HCT116 (cell line): ENCODE results near the gene UBE2Q2.
"Not testable (repeated sequence)": the region's sequence is repeated elsewhere in the genome, so short reads cannot be mapped to it uniquely, and the experiment has no call there.

ENCODE experiments used
- EZH2 ChIP-seq: fragments of 200-600 bp; sonication (generic); IDR thresholded peaks from 2 replicates; pipeline ENCODE4 v1.6.1; 2017; ENCODE audit warnings: antibody characterized with exemption, mixed run types
- EZH2phosphoT487 ChIP-seq: fragments of 200-600 bp; IDR thresholded peaks from 2 replicates; pipeline ENCODE4 v1.6.1; 2018; ENCODE audit warnings: antibody characterized with exemption, borderline replicate concordance
- JUND ChIP-seq: IDR thresholded peaks from 2 replicates; pipeline ENCODE4 v1.6.1; 2012
- POLR2A ChIP-seq: IDR thresholded peaks from 2 replicates; pipeline ENCODE4 v1.7.0; 2011; ENCODE audit warnings: borderline replicate concordance; ENCODE audit not compliant: insufficient read depth, insufficient read length; ENCODE audit errors: extremely low read depth
- TF ChIP-seq, protein P1 (sequence below), 3 experiments: fragments of 200-600 bp in 1 of 3; sonication (generic) in 1 of 3; IDR thresholded peaks in 2 of 3; conservative IDR thresholded peaks in 1 of 3; 2 replicates each; pipeline ENCODE4 v1.5.1; 2012 to 2017; ENCODE audit warnings: low read depth in 2 of 3, low read length in 2 of 3, antibody characterized with exemption in 1 of 3, borderline replicate concordance in 1 of 3, control low read depth in 1 of 3, mild to moderate bottlenecking in 1 of 3, mixed read lengths in 1 of 3, mixed run types in 1 of 3, moderate library complexity in 1 of 3; ENCODE audit not compliant: insufficient read depth in 1 of 3
- TF ChIP-seq, protein P2 (sequence below): IDR thresholded peaks from 2 replicates; pipeline ENCODE4 v1.6.1; 2012

DNA sequence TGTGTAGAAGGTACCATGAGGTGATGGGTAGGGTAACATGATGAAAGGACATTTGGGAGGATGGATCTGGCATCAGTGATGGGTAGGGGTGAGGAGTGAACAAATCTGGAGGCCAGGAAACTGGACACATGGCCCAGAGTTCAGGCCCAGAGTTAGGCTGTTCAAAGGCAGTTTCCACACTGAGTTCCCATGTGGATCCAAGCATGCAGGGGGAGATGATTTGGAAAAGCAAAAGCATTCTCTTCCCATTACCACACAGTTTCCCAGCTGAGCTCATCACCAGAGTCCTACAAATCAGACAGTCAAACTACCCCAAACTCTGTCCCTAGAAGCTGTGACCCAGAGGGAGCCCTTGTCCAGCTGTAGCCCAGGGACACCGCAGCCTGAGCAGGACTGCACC is 46.1 kb upstream of the UBE2Q2 start:
- TF ChIP-seq POLR2A, EZH2phosphoT487, JUND, EZH2: not testable (repeated sequence)
- TF ChIP-seq, protein P1, sequence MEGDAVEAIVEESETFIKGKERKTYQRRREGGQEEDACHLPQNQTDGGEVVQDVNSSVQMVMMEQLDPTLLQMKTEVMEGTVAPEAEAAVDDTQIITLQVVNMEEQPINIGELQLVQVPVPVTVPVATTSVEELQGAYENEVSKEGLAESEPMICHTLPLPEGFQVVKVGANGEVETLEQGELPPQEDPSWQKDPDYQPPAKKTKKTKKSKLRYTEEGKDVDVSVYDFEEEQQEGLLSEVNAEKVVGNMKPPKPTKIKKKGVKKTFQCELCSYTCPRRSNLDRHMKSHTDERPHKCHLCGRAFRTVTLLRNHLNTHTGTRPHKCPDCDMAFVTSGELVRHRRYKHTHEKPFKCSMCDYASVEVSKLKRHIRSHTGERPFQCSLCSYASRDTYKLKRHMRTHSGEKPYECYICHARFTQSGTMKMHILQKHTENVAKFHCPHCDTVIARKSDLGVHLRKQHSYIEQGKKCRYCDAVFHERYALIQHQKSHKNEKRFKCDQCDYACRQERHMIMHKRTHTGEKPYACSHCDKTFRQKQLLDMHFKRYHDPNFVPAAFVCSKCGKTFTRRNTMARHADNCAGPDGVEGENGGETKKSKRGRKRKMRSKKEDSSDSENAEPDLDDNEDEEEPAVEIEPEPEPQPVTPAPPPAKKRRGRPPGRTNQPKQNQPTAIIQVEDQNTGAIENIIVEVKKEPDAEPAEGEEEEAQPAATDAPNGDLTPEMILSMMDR (IDR thresholded peaks at IDR 0.05 in 2 of 3, conservative IDR thresholded peaks at IDR 0.05 in 1 of 3; ENCODE audit: borderline replicate concordance in 1 of 3, insufficient read depth in 1 of 3, low read depth in 2 of 3, low read length in 2 of 3) = not testable (repeated sequence)
- TF ChIP-seq, protein P2, sequence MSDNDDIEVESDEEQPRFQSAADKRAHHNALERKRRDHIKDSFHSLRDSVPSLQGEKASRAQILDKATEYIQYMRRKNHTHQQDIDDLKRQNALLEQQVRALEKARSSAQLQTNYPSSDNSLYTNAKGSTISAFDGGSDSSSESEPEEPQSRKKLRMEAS = not testable (repeated sequence)
